Keratinocyte (primary cell): Measurements from ENCODE around the gene ARIH1. TPM values are rescaled to one million over a fixed set of nuclear protein-coding genes. Genes with fewer than 3 reads are reported as not detected.

Source experiments
- DNase-seq: peaks from one replicate; pipeline ENCODE4 v3.0.0-alpha.2; 2011; ENCODE audit warnings: low read depth, missing footprints, low spot score
- FAIRE-seq: peaks from 2 replicates; lab custom pipeline; 2011; peaks lifted over from hg19 to GRCh38; lab: Jason Lieb, UNC
- H2AFZ ChIP-seq: 2 replicates; pipeline ENCODE4 v1.6.0; 2012; ENCODE audit warnings: low read length, control low read depth, inconsistent platforms; ENCODE audit not compliant: control insufficient read depth
- H3K27ac ChIP-seq: 2 replicates; pipeline ENCODE4 v1.5.1; 2011; ENCODE audit warnings: low read length; ENCODE audit not compliant: control insufficient read depth, insufficient read depth
- H3K27me3 ChIP-seq: 3 replicates; pipeline ENCODE4 v1.6.0; 2011; ENCODE audit warnings: low read length; ENCODE audit not compliant: control insufficient read depth, insufficient read depth; ENCODE audit errors: extremely low read depth
- H3K36me3 ChIP-seq, 2 experiments: 2 replicates in 1 of 2; 3 replicates in 1 of 2; pipeline ENCODE4 v1.5.1; 2011; ENCODE audit warnings: low read length in 2 of 2, mild to moderate bottlenecking in 1 of 2; ENCODE audit not compliant: control insufficient read depth in 2 of 2, insufficient read depth in 2 of 2; ENCODE audit errors: extremely low read depth in 1 of 2
- H3K4me1 ChIP-seq: 3 replicates; pipeline ENCODE4 v1.5.1; 2011; ENCODE audit warnings: low read length; ENCODE audit not compliant: control insufficient read depth, insufficient read depth; ENCODE audit errors: extremely low read depth
- H3K4me2 ChIP-seq: 3 replicates; pipeline ENCODE4 v1.6.0; 2011; ENCODE audit warnings: low read depth, low read length; ENCODE audit not compliant: control insufficient read depth, insufficient read depth; ENCODE audit errors: extremely low read depth
- H3K4me3 ChIP-seq, 3 experiments: fragments of 200-600 bp in 1 of 3; sonication (generic) in 1 of 3; 2 replicates in 2 of 3; 3 replicates in 1 of 3; pipeline ENCODE4 v1.5.1; 2011 to 2016; ENCODE audit warnings: low read length in 3 of 3, mild to moderate bottlenecking in 3 of 3, control low read depth in 2 of 3, inconsistent platforms in 1 of 3, low read depth in 1 of 3, mixed read lengths in 1 of 3, mixed run types in 1 of 3, moderate library complexity in 1 of 3; ENCODE audit not compliant: control insufficient read depth in 2 of 3, insufficient read depth in 2 of 3; ENCODE audit errors: extremely low read depth in 1 of 3
- H3K79me2 ChIP-seq: 2 replicates; pipeline ENCODE4 v1.6.0; 2012; ENCODE audit warnings: low read length; ENCODE audit not compliant: control insufficient read depth, insufficient read depth
- H3K9ac ChIP-seq: 3 replicates; pipeline ENCODE4 v1.6.0; 2011; ENCODE audit warnings: low read length; ENCODE audit not compliant: control insufficient read depth, insufficient read depth; ENCODE audit errors: extremely low read depth
- H3K9me1 ChIP-seq: 3 replicates; pipeline ENCODE4 v1.6.0; 2011; ENCODE audit warnings: low read length; ENCODE audit not compliant: control insufficient read depth, insufficient read depth; ENCODE audit errors: extremely low read depth
- H3K9me3 ChIP-seq: 2 replicates; pipeline ENCODE4 v1.5.1; 2012; ENCODE audit warnings: low read depth, low read length; ENCODE audit not compliant: control insufficient read depth
- H4K20me1 ChIP-seq: 3 replicates; pipeline ENCODE4 v1.6.0; 2011; ENCODE audit warnings: low read length; ENCODE audit not compliant: control insufficient read depth, insufficient read depth; ENCODE audit errors: extremely low read depth
- CTCF ChIP-seq, 3 experiments: IDR thresholded peaks in 1 of 3; conservative IDR thresholded peaks in 1 of 3; optimal IDR thresholded peaks in 1 of 3; 2 replicates in 2 of 3; 3 replicates in 1 of 3; pipeline versions ENCODE3 to v1.5.1; 2011; ENCODE audit warnings: low read length in 3 of 3, mild to moderate bottlenecking in 3 of 3, moderate library complexity in 2 of 3, control low read depth in 1 of 3, inconsistent platforms in 1 of 3; ENCODE audit not compliant: insufficient read depth in 2 of 3; ENCODE audit errors: extremely low read depth in 1 of 3
- EZH2 ChIP-seq: IDR thresholded peaks from one replicate; pipeline ENCODE4 v1.6.1; 2012; ENCODE audit warnings: inconsistent platforms, mild to moderate bottlenecking, low read length, moderate library complexity
- dilution Hi-C: fragments of 300-500 bp; cut with MboI; formaldehyde crosslinking; loops from one replicate; pipeline ENCODE4 v1.7.0; 2020; ENCODE audit warnings: low sequenced_read_pairs; ENCODE audit not compliant: extremely low pct_ligation_motif_present
- polyA plus RNA-seq, 5 experiments: library from polyadenylated mRNA; depleted of rRNA in 3 of 5; stranded (reverse) in 3 of 5; stranded (forward) in 1 of 5; unstranded in 1 of 5; fragments of >200 nt; gene quantifications; 1 replicate in 1 of 5; 2 replicates in 3 of 5; 3 replicates in 1 of 5; pipeline versions ENCODE4 v1.2.1 to v1.2.3, GENCODE V29; 2011 to 2012; ENCODE audit warnings: missing spikeins in 2 of 5, low read depth in 1 of 5, low replicate concordance in 1 of 5

The ARIH1 gene
- polyA plus RNA-seq, 1 donor (not counting 4 experiments of a cell fraction or from before 2014, with no cell fraction given), result 70.6 TPM

GRCh38 chr15:72515591-72516389 lies 41.7 kb downstream of the ARIH1 start:
- Histone ChIP-seq H3K9ac (no peak overlapping the region), H3K4me3 (no peak overlapping the region), H2AFZ (no peak overlapping the region), H3K36me3 (no peaks in the 10 kb centered on the region), H3K4me2 (no peak overlapping the region), H3K79me2 (peaks cover 87% of the 10 kb centered on the region), H3K9me3 (no peaks in the 10 kb centered on the region), H3K4me1 (peaks cover 3% of the 10 kb centered on the region), H3K27me3 (no peaks in the 10 kb centered on the region), H4K20me1 (peaks cover 11% of the 10 kb centered on the region), H3K27ac (no peak overlapping the region), H3K9me1 (peaks cover 4% of the 10 kb centered on the region)
- dilution Hi-C loops, result no loop called here
- FAIRE-seq, result no peak
- no peak for TF ChIP-seq CTCF (optimal IDR thresholded peaks at IDR 0.05 in 1 of 3, IDR thresholded peaks at IDR 0.05 in 1 of 3, conservative IDR thresholded peaks at IDR 0.05 in 1 of 3; ENCODE audit: extremely low read depth in 1 of 3, insufficient read depth in 2 of 3, low read length in 3 of 3)
- TF ChIP-seq EZH2, result no peak
- no peak for DNase-seq

- Histone ChIP-seq H3K4me2 (no peak overlapping the region), H3K9ac (no peak overlapping the region), H3K4me3 (no peak overlapping the region), H3K27ac (no peak overlapping the region), H3K27me3 (no peaks in the 10 kb centered on the region), H2AFZ (no peak overlapping the region), H3K79me2 (peaks cover 85% of the 10 kb centered on the region), H3K36me3 (no peaks in the 10 kb centered on the region), H3K9me1 (peaks cover 4% of the 10 kb centered on the region), H4K20me1 (peaks cover 10% of the 10 kb centered on the region), H3K4me1 (peaks cover 9% of the 10 kb centered on the region), H3K9me3 (no peaks in the 10 kb centered on the region)
- no peak for DNase-seq
- dilution Hi-C loops, result no loop called here
- TF ChIP-seq EZH2 (no peak), CTCF (optimal IDR thresholded peaks at IDR 0.05 in 1 of 3, IDR thresholded peaks at IDR 0.05 in 1 of 3, conservative IDR thresholded peaks at IDR 0.05 in 1 of 3; ENCODE audit: extremely low read depth in 1 of 3, insufficient read depth in 2 of 3, low read length in 3 of 3) (no peak)
- FAIRE-seq, result no peak
These were observed 42.6 kb downstream of the ARIH1 start for GRCh38 chr15:72516777-72517176.
